ENCODE data around the gene PHKA2. TPM values are rescaled to one million over a fixed set of nuclear protein-coding genes. Genes with fewer than 3 reads are reported as not detected.

Gene PHKA2
- total RNA-seq, 3 donors from 2014 or later (not counting 1 experiment from before 2014, with no cell fraction given) = 34.2 to 45.9 (median 35.1) TPM

DNA sequence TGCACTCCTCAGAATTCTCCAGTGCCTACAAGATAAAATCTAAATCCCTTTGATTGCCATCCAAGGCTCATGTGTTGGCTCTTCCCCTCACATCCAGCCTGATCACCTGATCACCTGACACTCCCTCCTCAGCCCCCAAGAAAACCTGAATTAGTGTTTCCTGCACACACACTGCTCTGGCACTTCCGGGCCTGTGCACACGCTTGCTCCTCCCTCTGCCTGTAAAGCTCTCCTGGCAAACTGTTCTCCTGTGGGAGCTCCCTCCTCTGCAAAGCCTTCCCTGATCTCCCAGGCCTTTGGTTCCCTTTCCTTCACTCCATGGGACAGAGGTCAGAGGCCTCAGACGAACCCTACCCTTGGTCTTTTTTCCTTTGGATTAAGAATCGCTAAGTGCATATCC, 19.9 kb downstream of the PHKA2 start:
- H3K4me3 ChIP-seq (ENCODE audit: low read length) = no peak overlapping the region
- no peaks in the 10 kb centered on the region for H3K27me3 ChIP-seq (ENCODE audit: control insufficient read depth, insufficient read depth, low read length)
- no peaks in the 10 kb centered on the region for H3K36me3 ChIP-seq (ENCODE audit: control insufficient read depth, insufficient read depth, low read length)
- no peaks in the 10 kb centered on the region for H3K9me3 ChIP-seq (ENCODE audit: control insufficient read depth, insufficient read depth, low read length)
- intact Hi-C loops (cut with micrococcal nuclease) = no loop called here
- Mint-ChIP-seq H3K4me1 (peaks cover 24 to 33% of the 10 kb centered on the region in 2 donors), H3K9me3 (no peaks in the 10 kb centered on the region), H3K27ac (peak overlapping the region in 1 of 2 donors; percentile 63), H3K27me3 (ENCODE audit: low read depth in 2 of 2) (no peaks in the 10 kb centered on the region), H3K4me3 (no peak overlapping the region), H3K36me3 (no peaks in the 10 kb centered on the region)
- H3K4me1 ChIP-seq (ENCODE audit: control insufficient read depth, insufficient read depth, low read length) = no peaks in the 10 kb centered on the region
- TF ChIP-seq, protein P1, sequence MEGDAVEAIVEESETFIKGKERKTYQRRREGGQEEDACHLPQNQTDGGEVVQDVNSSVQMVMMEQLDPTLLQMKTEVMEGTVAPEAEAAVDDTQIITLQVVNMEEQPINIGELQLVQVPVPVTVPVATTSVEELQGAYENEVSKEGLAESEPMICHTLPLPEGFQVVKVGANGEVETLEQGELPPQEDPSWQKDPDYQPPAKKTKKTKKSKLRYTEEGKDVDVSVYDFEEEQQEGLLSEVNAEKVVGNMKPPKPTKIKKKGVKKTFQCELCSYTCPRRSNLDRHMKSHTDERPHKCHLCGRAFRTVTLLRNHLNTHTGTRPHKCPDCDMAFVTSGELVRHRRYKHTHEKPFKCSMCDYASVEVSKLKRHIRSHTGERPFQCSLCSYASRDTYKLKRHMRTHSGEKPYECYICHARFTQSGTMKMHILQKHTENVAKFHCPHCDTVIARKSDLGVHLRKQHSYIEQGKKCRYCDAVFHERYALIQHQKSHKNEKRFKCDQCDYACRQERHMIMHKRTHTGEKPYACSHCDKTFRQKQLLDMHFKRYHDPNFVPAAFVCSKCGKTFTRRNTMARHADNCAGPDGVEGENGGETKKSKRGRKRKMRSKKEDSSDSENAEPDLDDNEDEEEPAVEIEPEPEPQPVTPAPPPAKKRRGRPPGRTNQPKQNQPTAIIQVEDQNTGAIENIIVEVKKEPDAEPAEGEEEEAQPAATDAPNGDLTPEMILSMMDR (IDR thresholded peaks at IDR 0.05) = no peak
- DNase-seq (no peak), ATAC-seq (no peak)
- WGBS (ENCODE audit: insufficient coverage) = 51% methylated on average over 2 of the region's 4 CpGs
- H3K27ac ChIP-seq (ENCODE audit: low read length) = no peak overlapping the region

DNA sequence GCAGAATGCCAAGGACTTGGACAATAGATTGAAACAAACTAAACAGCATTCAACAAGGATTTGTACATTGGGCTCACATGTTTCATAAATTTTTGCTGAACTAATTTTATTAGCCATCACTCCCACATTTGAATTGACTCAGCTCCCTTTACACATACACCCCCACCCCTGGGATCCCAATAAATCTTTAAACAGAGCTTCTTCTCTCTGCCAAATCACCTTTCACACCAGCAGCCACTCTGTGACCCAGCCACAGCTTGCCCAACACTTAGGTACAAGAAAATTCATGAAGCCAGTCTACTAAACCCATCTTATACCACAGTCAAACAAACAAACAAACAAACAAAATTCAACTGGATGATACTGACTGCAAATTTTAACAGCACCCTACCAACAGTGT, 21.6 kb downstream of the PHKA2 start:
- peak overlapping the region in 1 of 2 donors; percentile 15 for H3K27ac Mint-ChIP-seq
- H3K4me1 Mint-ChIP-seq = peaks cover 24 to 36% of the 10 kb centered on the region in 2 donors
- no peaks in the 10 kb centered on the region for H3K27me3 Mint-ChIP-seq (ENCODE audit: low read depth in 2 of 2)
- no peaks in the 10 kb centered on the region for H3K4me1 ChIP-seq (ENCODE audit: control insufficient read depth, insufficient read depth, low read length)
- no peaks in the 10 kb centered on the region for H3K36me3 ChIP-seq (ENCODE audit: control insufficient read depth, insufficient read depth, low read length)
- ATAC-seq = no peak
- H3K27me3 ChIP-seq (ENCODE audit: control insufficient read depth, insufficient read depth, low read length) = no peaks in the 10 kb centered on the region
- no peak overlapping the region for H3K27ac ChIP-seq (ENCODE audit: low read length)
- no peaks in the 10 kb centered on the region for H3K9me3 Mint-ChIP-seq
- H3K4me3 Mint-ChIP-seq = no peak overlapping the region
- no peak for DNase-seq
- no peaks in the 10 kb centered on the region for H3K36me3 Mint-ChIP-seq
- H3K9me3 ChIP-seq (ENCODE audit: control insufficient read depth, insufficient read depth, low read length) = no peaks in the 10 kb centered on the region
- TF ChIP-seq, protein P1 (IDR thresholded peaks at IDR 0.05) = no peak
- intact Hi-C loops (cut with micrococcal nuclease) = no loop called here
- no peak overlapping the region for H3K4me3 ChIP-seq (ENCODE audit: low read length)

DNA sequence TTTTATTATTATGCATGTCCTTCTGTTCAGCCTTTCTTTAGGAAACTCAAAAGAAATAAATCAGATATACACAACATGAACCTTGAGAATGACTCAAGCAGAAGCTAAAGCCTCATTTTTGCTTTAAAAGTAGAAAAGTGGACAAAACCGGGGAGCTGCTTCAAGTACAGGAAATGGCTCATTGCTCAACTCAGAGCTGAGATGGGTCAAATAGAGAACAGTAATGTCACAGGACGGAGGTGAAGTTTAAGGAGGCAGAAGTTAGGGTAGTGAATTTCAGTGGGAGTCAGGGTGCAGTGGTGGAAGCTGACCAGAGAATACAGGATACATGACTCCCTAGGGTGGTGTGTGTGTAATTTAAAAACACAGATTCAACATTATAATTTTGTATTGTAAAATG, 22.2 kb downstream of the PHKA2 start:
- DNase-seq (no peak), ATAC-seq (peak in 1 of 3 donors; percentile 49)
- WGBS (ENCODE audit: insufficient coverage) = 17% methylated on average over 2 of the region's 2 CpGs
- no peak overlapping the region for H3K27ac ChIP-seq (ENCODE audit: low read length)
- Mint-ChIP-seq H3K36me3 (no peaks in the 10 kb centered on the region), H3K4me1 (peaks cover 24 to 40% of the 10 kb centered on the region in 2 donors), H3K9me3 (no peaks in the 10 kb centered on the region), H3K27ac (peak overlapping the region in 1 of 2 donors; percentile 15), H3K27me3 (ENCODE audit: low read depth in 2 of 2) (no peaks in the 10 kb centered on the region), H3K4me3 (no peak overlapping the region)
- no peaks in the 10 kb centered on the region for H3K9me3 ChIP-seq (ENCODE audit: control insufficient read depth, insufficient read depth, low read length)
- H3K36me3 ChIP-seq (ENCODE audit: control insufficient read depth, insufficient read depth, low read length) = no peaks in the 10 kb centered on the region
- intact Hi-C loops (cut with micrococcal nuclease) = no loop called here
- H3K27me3 ChIP-seq (ENCODE audit: control insufficient read depth, insufficient read depth, low read length) = no peaks in the 10 kb centered on the region
- no peaks in the 10 kb centered on the region for H3K4me1 ChIP-seq (ENCODE audit: control insufficient read depth, insufficient read depth, low read length)
- TF ChIP-seq, protein P1 (IDR thresholded peaks at IDR 0.05) = no peak
- no peak overlapping the region for H3K4me3 ChIP-seq (ENCODE audit: low read length)

DNA sequence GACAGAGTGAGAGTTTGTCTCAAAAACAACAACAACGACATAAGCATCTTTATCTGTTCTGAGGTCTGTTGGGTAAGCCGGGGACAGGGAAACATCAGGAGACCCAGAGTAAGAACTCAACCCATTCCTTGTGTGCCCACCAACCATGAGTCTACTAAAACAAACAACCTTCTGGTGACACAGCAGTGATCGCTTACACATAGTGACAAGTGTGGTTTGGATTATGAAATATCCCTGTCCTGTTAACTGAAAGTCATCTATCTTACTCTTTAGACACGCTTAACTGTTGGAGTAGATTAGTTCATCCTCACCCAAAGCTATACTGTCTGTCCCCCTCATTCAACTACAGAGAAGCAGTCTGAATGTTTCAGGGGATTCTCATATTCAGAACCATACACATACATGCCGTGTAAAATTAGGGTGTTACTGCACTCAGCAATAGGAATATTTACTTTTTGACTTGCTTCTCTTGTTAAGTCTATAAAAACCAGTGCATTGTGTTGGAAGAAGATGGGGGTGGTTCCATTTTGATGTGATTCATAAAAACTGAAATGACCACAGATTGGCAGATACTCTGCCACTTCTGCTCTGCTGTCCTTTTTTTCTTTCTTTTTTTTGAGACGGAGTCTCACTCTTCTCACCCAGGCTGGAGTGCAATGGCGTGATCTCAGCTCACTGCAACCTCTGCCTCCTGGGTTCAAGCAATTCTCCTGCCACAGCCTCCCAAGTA, 27.4 kb downstream of the PHKA2 start:
- H3K4me3 ChIP-seq (ENCODE audit: low read length) = no peak overlapping the region
- DNase-seq = no peak
- no peaks in the 10 kb centered on the region for H3K9me3 ChIP-seq (ENCODE audit: control insufficient read depth, insufficient read depth, low read length)
- TF ChIP-seq, protein P1 (IDR thresholded peaks at IDR 0.05) = no peak
- Mint-ChIP-seq H3K4me3 (no peak overlapping the region), H3K4me1 (peaks cover 15 to 26% of the 10 kb centered on the region in 2 donors), H3K27ac (no peak overlapping the region), H3K27me3 (ENCODE audit: low read depth in 2 of 2) (no peaks in the 10 kb centered on the region), H3K9me3 (no peaks in the 10 kb centered on the region), H3K36me3 (no peaks in the 10 kb centered on the region)
- H3K27me3 ChIP-seq (ENCODE audit: control insufficient read depth, insufficient read depth, low read length) = no peaks in the 10 kb centered on the region
- no peaks in the 10 kb centered on the region for H3K36me3 ChIP-seq (ENCODE audit: control insufficient read depth, insufficient read depth, low read length)
- intact Hi-C loops (cut with micrococcal nuclease) = no loop called here
- no peak overlapping the region for H3K27ac ChIP-seq (ENCODE audit: low read length)
- peak in 1 of 3 donors; percentile 64 for ATAC-seq
- no peaks in the 10 kb centered on the region for H3K4me1 ChIP-seq (ENCODE audit: control insufficient read depth, insufficient read depth, low read length)
- 81% methylated on average over 4 of the region's 7 CpGs for WGBS (ENCODE audit: insufficient coverage)

All from natural killer cell (primary cell).